Chondrocyte (in vitro differentiated cells): Measurements from ENCODE around the gene F2R. TPM values are rescaled to one million over a fixed set of nuclear protein-coding genes. Genes with fewer than 3 reads are reported as not detected.
"Not testable (repeated sequence)": the region's sequence is repeated elsewhere in the genome, so short reads cannot be mapped to it uniquely, and the experiment has no call there.

Experiments used
- DNase-seq: peaks from one replicate; pipeline ENCODE4 v3.0.0; 2021; ENCODE audit warnings: mixed read lengths, low spot score
- H3K27ac Mint-ChIP-seq: one replicate; pipeline ENCODE4 v1.8.0; 2021; ENCODE audit warnings: mild to moderate bottlenecking, moderate library complexity, mixed read lengths; ENCODE audit not compliant: unreplicated experiment
- H3K27me3 Mint-ChIP-seq: 2 replicates; pipeline ENCODE4 v1.8.0; 2021; ENCODE audit warnings: low read depth, mixed read lengths
- H3K36me3 Mint-ChIP-seq: 2 replicates; pipeline ENCODE4 v1.8.0; 2021; ENCODE audit warnings: low read depth, mixed read lengths
- H3K4me1 Mint-ChIP-seq: 2 replicates; pipeline ENCODE4 v1.8.0; 2021; ENCODE audit warnings: low read depth, mild to moderate bottlenecking, mixed read lengths
- H3K4me3 Mint-ChIP-seq: one replicate; pipeline ENCODE4 v1.8.0; 2021; ENCODE audit warnings: mild to moderate bottlenecking, moderate library complexity, mixed read lengths; ENCODE audit not compliant: unreplicated experiment
- H3K9me3 Mint-ChIP-seq: 2 replicates; pipeline ENCODE4 v1.8.0; 2021; ENCODE audit warnings: low read depth, mixed read lengths
- total RNA-seq: library from RNA; stranded (reverse); gene quantifications from 3 replicates; pipeline ENCODE4 v1.2.1, GENCODE V29; 2021
- TF ChIP-seq, protein P1 (sequence below): fragments of 200-600 bp; sonication (generic); IDR thresholded peaks from 2 replicates; pipeline ENCODE4 v1.5.0; 2021; ENCODE audit warnings: antibody characterized with exemption, mild to moderate bottlenecking, moderate library complexity

F2R gene
- total RNA-seq, 1 donor from 2014 or later = 126 TPM

DNA sequence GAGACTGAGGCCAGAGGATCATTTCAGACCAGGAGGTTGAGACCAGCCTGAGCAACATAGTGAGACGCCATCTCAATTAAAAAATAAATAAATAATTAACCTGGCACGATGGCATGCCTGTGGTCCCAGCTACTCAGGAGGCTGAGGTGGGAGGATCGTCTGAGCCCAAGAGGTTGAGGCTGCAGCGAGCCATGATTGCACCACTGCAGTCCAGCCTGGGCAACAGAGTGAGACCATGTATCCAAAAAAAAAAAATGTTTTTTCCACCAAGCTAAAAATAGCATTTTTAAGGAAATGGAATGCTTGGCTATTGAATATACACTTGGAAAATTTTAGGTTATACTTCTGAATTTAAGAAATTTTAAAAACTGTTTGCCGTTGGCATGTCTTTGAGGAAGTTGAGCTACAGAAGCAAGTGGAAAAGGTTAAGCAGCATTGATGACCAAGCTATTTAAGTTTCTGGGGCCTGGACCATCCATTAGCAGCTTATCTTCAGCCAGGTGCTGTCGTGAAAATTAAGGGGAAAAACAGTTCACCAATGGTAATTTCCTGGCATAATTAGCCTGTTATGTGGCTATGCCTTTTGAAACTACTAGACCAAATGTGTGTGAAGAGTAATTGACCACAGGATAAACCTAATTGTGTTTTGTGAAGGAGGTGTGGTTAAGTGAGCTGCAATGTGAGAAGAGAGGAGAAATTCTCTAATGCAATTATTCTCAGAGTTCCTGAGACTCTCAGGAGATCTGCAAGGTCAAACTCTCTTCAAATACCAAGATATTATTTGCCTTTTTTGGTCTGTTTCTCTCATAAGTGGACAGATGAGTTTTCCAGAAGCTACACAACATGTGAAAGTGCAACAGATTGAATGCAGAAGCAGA, 21.0 kb downstream of the F2R start:
- TF ChIP-seq, protein P1, sequence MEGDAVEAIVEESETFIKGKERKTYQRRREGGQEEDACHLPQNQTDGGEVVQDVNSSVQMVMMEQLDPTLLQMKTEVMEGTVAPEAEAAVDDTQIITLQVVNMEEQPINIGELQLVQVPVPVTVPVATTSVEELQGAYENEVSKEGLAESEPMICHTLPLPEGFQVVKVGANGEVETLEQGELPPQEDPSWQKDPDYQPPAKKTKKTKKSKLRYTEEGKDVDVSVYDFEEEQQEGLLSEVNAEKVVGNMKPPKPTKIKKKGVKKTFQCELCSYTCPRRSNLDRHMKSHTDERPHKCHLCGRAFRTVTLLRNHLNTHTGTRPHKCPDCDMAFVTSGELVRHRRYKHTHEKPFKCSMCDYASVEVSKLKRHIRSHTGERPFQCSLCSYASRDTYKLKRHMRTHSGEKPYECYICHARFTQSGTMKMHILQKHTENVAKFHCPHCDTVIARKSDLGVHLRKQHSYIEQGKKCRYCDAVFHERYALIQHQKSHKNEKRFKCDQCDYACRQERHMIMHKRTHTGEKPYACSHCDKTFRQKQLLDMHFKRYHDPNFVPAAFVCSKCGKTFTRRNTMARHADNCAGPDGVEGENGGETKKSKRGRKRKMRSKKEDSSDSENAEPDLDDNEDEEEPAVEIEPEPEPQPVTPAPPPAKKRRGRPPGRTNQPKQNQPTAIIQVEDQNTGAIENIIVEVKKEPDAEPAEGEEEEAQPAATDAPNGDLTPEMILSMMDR = no peak
- no peaks in the 10 kb centered on the region for H3K9me3 Mint-ChIP-seq
- H3K36me3 Mint-ChIP-seq = peaks cover 20% of the 10 kb centered on the region
- peaks cover 25% of the 10 kb centered on the region for H3K4me1 Mint-ChIP-seq
- DNase-seq = no peak
- H3K4me3 Mint-ChIP-seq = no peak overlapping the region
- H3K27me3 Mint-ChIP-seq = no peaks in the 10 kb centered on the region
- no peak overlapping the region for H3K27ac Mint-ChIP-seq

DNA sequence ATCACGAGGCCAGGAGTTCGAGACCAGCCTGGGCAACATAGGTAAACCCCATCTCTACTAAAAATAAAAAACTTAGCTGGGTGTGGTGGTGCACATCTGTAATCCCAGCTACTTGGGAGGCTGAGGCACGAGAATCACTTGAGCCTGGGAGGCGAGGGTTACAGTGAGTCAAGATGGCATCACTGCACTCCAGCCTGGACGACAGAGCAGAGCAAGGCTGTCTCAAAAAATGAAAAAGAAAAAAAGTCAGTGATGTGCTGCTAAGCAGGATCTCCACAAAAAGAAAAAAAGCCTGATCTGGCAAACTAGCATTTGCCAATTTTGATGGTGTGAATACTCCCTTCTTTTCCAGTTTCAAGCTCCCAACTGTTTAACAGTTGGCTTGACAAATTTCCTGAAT, 21.9 kb downstream of the F2R start:
- H3K27ac Mint-ChIP-seq = no peak overlapping the region
- no peaks in the 10 kb centered on the region for H3K27me3 Mint-ChIP-seq
- peaks cover 13% of the 10 kb centered on the region for H3K36me3 Mint-ChIP-seq
- no peaks in the 10 kb centered on the region for H3K9me3 Mint-ChIP-seq
- no peak overlapping the region for H3K4me3 Mint-ChIP-seq
- TF ChIP-seq, protein P1 = no peak
- peaks cover 25% of the 10 kb centered on the region for H3K4me1 Mint-ChIP-seq
- no peak for DNase-seq

DNA sequence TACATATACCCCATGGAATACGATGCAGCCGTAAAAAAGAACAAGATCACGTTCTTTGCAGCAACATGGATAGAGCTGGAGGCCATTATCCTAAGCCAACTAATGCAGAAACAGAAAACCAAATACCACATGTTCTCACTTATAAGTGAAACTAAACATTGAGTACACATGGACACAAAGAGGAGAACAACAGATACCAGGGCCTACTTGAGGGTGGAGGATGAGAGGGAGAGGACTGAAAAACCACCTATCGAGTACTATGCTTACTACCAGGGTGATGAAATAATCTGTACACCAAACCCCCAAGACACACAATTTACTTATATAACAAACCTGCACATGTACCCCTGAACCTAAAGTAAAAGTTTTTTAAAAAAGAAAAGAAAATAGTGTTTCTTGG, 25.6 kb downstream of the F2R start:
- not testable (repeated sequence) for H3K9me3 Mint-ChIP-seq, H3K27ac Mint-ChIP-seq, H3K4me3 Mint-ChIP-seq, H3K27me3 Mint-ChIP-seq, DNase-seq, H3K36me3 Mint-ChIP-seq
- peaks cover 19% of the 10 kb centered on the region for H3K4me1 Mint-ChIP-seq

DNA sequence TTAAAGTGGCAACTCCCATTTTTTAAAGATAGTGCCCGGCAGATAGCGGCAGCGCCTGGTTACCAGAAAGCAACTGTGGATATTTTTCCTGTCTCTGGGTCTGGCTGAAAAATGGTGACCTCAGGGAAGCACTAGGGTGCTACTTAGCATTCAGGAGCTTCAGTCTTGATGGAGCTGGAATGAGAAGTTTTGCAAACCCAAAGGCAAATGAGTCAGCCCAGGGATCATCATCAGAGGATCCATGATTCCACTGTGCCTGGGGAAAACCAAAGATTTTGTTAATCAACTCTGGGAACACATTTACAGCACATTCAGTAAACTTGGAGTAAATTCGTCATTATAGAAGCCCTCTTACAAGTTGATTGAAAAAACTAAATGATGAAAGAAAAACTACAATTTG, 26.7 kb downstream of the F2R start:
- Mint-ChIP-seq H3K27me3 (no peaks in the 10 kb centered on the region), H3K4me1 (peaks cover 13% of the 10 kb centered on the region), H3K9me3 (no peaks in the 10 kb centered on the region), H3K36me3 (no peaks in the 10 kb centered on the region), H3K27ac (no peak overlapping the region), H3K4me3 (no peak overlapping the region)
- TF ChIP-seq, protein P1 = no peak
- no peak for DNase-seq

DNA sequence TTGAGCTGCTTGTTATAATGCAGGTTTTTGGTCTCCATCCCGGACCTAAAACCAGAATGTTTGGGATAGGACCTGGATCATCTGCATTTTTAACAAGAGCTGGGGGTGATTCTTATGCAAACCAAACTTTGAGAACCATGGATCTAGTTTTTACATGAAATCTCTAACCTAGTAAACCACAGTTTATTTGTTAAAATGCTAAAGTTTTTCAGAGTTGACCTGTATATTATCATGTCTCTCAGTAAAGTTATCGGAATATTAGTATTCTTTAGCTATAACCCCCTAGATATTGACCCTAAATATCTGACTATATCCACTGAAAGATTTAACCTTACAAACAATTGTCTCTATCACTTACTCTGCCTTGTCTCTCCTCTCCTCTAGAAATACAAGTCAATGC, 28.7 kb downstream of the F2R start:
- H3K9me3 Mint-ChIP-seq = no peaks in the 10 kb centered on the region
- DNase-seq = no peak
- H3K27ac Mint-ChIP-seq = no peak overlapping the region
- no peak overlapping the region for H3K4me3 Mint-ChIP-seq
- TF ChIP-seq, protein P1 = no peak
- H3K4me1 Mint-ChIP-seq = no peaks in the 10 kb centered on the region
- H3K36me3 Mint-ChIP-seq = no peaks in the 10 kb centered on the region
- H3K27me3 Mint-ChIP-seq = no peaks in the 10 kb centered on the region

DNA sequence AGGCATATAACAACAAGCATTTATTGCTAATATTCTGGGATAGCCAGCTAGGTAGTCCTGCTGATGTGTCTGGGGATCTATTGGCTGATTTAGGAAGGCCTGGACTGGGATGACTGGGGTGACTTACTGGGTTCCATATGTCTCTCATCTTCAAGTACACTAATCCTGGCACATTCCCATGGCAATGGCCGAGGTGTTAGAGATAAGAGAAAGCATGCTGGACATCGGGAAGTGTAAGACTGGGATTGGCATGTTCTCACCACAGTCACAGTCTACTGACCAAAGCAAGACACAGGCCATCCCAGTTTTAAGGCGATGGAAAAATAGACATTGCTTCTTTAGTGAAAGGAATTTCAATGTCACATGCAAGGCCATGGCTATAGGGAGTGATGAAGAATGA, 29.7 kb downstream of the F2R start:
- DNase-seq = no peak
- H3K9me3 Mint-ChIP-seq = no peaks in the 10 kb centered on the region
- TF ChIP-seq, protein P1 = no peak
- no peaks in the 10 kb centered on the region for H3K4me1 Mint-ChIP-seq
- H3K36me3 Mint-ChIP-seq = no peaks in the 10 kb centered on the region
- no peak overlapping the region for H3K27ac Mint-ChIP-seq
- H3K4me3 Mint-ChIP-seq = no peak overlapping the region
- H3K27me3 Mint-ChIP-seq = no peaks in the 10 kb centered on the region
